Thyroid gland (tissue), 4 donors: ENCODE measurements around the gene TDO2.

Source experiments
- CTCF ChIP-seq, 6 experiments: fragments of 200-600 bp in 3 of 6; fragments of 450-650 bp in 3 of 6; sonication (generic) in 3 of 6; IDR thresholded peaks; one replicate each; pipeline ENCODE4 v1.5.1; 2016 to 2019; ENCODE audit warnings: antibody characterized with exemption in 6 of 6, mild to moderate bottlenecking in 2 of 6, inconsistent platforms in 1 of 6, moderate library complexity in 1 of 6
- POLR2A ChIP-seq, 2 donors: fragments of 450-650 bp; IDR thresholded peaks; one replicate each; pipeline ENCODE4 v1.6.1; 2017; ENCODE audit warnings: antibody characterized with exemption in 2 of 2, mild to moderate bottlenecking in 2 of 2, moderate library complexity in 1 of 2

- TF ChIP-seq CTCF (IDR thresholded peaks at IDR 0.05) (no peak), POLR2A (IDR thresholded peaks at IDR 0.05) (no peak)
These were observed 53.0 kb downstream of the TDO2 start for GRCh38 chr4:155956461-155956860.
